Suprapubic skin (tissue), 4 donors: Measurements from ENCODE around the gene DDOST.

Source experiments
- EP300 ChIP-seq: sonication (generic); formaldehyde crosslinking; IDR thresholded peaks from one replicate; pipeline ENCODE4 v1.6.1; 2017; ENCODE audit warnings: antibody characterized with exemption
- POLR2A ChIP-seq, 2 donors: fragments of 450-650 bp; IDR thresholded peaks; one replicate each; pipeline ENCODE4 v1.6.1; 2017; ENCODE audit warnings: antibody characterized with exemption in 2 of 2, mild to moderate bottlenecking in 2 of 2, moderate library complexity in 2 of 2
- POLR2AphosphoS5 ChIP-seq, 3 donors: sonication (generic); formaldehyde crosslinking; IDR thresholded peaks; one replicate each; pipeline ENCODE4 v1.6.1; 2017; ENCODE audit warnings: antibody characterized with exemption in 3 of 3
- TF ChIP-seq, protein P1 (sequence below), 2 donors: fragments of 200-600 bp in 1 of 2; fragments of 450-650 bp in 1 of 2; sonication (generic) in 1 of 2; IDR thresholded peaks; one replicate each; pipeline ENCODE4 v1.5.1; 2016 to 2019; ENCODE audit warnings: antibody characterized with exemption in 2 of 2, mild to moderate bottlenecking in 1 of 2, moderate library complexity in 1 of 2

DNA sequence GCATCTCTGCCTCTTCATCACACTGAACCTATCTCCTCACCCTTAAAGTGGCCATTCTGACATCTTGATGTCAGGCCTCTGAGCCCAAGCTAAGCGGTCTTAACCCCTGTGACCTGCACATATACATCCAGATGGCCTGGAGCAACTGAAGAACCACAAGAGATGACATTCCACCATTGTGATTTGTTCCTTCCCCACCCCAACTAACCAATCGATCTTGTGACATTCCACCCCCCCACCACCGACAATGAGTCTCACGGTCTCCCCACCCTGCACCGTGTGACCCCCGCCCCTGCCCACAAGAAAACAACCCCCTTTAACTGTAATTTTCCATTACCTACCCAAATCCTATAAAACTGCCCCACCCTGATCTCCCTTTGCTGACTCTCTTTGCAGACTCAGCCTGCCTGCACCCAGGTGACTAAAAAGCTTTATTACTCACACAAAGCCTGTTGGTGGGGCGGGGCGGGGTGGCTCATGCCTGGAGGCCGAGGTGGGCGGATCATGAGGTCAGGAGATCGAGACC is 48.9 kb downstream of the DDOST start:
- TF ChIP-seq POLR2AphosphoS5 (IDR thresholded peaks at IDR 0.05) (no peak), POLR2A (IDR thresholded peaks at IDR 0.05) (no peak), EP300 (no peak)
- TF ChIP-seq, protein P1, sequence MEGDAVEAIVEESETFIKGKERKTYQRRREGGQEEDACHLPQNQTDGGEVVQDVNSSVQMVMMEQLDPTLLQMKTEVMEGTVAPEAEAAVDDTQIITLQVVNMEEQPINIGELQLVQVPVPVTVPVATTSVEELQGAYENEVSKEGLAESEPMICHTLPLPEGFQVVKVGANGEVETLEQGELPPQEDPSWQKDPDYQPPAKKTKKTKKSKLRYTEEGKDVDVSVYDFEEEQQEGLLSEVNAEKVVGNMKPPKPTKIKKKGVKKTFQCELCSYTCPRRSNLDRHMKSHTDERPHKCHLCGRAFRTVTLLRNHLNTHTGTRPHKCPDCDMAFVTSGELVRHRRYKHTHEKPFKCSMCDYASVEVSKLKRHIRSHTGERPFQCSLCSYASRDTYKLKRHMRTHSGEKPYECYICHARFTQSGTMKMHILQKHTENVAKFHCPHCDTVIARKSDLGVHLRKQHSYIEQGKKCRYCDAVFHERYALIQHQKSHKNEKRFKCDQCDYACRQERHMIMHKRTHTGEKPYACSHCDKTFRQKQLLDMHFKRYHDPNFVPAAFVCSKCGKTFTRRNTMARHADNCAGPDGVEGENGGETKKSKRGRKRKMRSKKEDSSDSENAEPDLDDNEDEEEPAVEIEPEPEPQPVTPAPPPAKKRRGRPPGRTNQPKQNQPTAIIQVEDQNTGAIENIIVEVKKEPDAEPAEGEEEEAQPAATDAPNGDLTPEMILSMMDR (IDR thresholded peaks at IDR 0.05) = no peak
